EL (cell line): ENCODE results near the gene TGFBR3.

ENCODE experiments used
- DNase-seq: peaks from one replicate; pipeline ENCODE4 v3.0.0-alpha.2; 2016

TGFBR3 gene

GRCh38 chr1:91819038-91819788, 66.7 kb downstream of the TGFBR3 start:
- DNase-seq: no peak

GRCh38 chr1:91818713-91818975, 67.3 kb downstream of the TGFBR3 start:
- DNase-seq: no peak

GRCh38 chr1:91817211-91817905, 68.6 kb downstream of the TGFBR3 start:
- DNase-seq: no peak

GRCh38 chr1:91816031-91816430, 69.9 kb downstream of the TGFBR3 start:
- no peak for DNase-seq

GRCh38 chr1:91814448-91814847, 71.5 kb downstream of the TGFBR3 start:
- no peak for DNase-seq

GRCh38 chr1:91813813-91814212, 72.1 kb downstream of the TGFBR3 start:
- no peak for DNase-seq

DNA sequence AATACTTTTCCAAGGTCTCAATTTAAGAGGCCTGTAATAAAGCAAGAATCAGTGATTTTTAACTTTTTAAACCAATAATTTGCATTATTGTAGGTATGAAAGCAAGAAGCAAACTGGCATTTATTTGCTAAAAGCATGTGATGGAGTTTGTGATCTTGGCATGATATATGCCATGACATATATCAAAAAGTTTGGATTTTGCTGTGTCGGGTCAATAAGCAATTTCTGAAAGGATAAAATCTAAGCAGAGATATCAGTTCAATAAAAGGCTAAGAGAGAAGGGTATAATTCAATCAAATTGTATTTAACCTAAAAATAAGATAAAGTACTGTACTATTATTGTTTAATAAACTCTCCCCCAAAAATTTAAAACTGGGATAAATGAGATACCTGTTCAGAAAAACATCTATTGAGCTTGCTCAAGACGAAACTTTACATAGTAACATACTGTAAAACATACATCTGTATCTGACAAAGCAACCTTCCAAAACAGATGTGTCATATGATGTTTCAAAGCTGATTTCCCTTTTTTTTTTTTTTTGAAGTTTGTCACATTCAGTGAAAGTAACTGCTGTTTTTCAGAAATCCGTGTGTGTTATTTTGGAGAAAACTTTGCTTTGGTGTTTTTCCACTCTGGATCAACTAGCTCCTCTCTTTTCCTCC, 74.5 kb downstream of the TGFBR3 start:
- DNase-seq: no peak

- peak; percentile 80 for DNase-seq
Observed at GRCh38 chr1:91809317-91809716, 76.6 kb downstream of the TGFBR3 start.

DNA sequence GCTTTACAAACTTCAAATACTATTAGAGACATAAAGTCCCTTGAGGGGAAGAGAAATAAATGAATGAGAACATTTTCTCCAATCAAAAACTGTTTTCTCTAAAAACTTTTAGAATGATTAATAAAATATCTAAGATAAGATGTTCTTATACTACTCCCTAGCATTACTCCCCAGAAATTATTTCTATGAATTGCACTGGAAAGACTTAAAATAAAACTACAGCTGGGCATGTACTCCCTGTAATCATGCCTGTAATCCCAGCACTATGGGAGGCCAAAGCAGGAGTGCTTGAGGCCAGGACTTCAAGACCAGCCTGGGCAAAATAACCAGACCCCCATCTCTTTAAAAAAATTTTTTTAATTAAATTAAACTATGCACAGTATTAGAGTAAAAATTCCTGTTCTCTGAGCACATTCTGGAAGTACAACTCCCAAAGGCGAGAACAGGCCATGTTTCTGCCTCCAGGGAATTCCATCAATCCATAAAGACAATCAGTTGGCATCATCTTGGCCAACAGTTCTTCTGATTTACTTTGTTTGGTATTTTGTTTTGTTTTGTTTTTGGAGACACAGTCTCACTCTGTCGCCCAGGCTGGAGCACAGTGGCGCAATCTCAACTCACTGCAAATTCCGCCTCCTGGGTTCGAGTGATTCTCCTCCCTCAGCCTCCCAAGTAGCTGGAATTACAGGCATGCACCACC, 77.9 kb downstream of the TGFBR3 start:
- no peak for DNase-seq

GRCh38 chr1:91806769-91807700, 78.9 kb downstream of the TGFBR3 start:
- DNase-seq: peak; percentile 43

DNA sequence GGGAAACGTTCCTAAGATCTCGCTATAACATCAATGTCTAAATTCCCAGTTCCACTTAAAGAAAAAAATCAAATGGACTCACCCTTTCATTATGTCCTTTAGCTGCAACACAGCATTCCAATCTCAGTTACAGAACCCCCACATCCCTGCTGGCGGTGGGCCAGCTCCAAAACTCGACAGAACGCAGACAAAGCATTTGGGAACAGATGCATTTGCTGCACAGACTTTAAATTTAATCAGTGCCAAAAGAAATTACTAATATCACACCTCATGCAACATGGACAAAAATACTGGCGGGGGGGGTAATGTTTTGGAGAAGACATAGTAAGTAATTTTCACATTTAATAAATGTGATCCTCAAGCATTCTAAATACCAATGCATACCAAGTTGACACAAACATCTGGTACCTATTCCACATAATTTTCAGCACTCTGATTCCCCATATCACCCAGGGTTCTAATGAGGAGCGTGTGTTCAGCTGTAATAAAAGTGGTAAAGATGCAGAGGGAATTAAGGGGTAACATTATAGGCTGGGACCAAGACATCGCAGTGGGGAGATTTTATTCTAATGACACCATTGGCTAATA, 79.7 kb downstream of the TGFBR3 start:
- DNase-seq: no peak

DNA sequence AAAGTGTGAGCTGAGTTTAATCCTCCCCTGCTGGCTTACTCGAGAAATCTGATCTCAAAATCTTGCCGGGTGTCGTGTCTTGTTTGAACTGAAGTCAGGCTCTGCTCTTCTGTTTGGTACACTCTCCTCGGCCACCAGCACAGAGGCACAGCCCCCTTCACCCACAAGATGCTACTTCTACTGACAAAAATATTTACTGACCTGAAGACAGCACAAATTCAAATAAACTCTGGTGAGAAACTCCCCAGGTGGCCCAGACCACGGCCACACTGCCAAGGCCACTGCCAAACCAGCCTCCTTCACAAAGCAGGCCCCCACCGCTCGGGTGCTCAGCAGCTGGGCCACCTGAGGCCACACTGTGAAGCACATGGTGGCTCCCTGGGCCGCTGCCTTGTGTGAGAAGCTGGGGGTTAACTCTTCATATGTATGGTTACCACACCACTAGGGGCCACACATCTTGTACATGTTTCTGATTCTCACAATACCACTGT, 80.6 kb downstream of the TGFBR3 start:
- no peak for DNase-seq

- no peak for DNase-seq
Observed at GRCh38 chr1:91804546-91805023, 81.4 kb downstream of the TGFBR3 start.

- DNase-seq: no peak
Observed at GRCh38 chr1:91803847-91804545, 82.0 kb downstream of the TGFBR3 start.

DNA sequence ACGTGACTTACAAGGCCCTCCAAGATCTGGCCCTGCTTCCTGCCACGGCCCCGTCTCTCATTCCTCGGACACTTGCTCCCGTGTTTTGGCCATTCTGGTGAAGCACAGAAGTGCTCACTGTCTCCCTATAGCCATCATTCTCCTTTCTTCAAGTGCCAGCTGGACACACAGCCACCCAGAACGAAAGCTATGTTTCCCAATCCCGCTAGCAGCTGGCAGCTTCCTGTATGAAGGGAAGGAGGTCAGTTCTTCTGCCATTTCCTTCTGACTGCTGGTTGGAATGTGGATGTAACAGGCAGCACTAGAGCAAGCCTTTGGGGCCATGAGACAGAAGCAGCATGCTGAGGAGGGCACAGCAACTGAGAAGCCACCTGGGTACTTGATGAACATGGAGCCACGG, 82.8 kb downstream of the TGFBR3 start:
- DNase-seq: no peak

DNA sequence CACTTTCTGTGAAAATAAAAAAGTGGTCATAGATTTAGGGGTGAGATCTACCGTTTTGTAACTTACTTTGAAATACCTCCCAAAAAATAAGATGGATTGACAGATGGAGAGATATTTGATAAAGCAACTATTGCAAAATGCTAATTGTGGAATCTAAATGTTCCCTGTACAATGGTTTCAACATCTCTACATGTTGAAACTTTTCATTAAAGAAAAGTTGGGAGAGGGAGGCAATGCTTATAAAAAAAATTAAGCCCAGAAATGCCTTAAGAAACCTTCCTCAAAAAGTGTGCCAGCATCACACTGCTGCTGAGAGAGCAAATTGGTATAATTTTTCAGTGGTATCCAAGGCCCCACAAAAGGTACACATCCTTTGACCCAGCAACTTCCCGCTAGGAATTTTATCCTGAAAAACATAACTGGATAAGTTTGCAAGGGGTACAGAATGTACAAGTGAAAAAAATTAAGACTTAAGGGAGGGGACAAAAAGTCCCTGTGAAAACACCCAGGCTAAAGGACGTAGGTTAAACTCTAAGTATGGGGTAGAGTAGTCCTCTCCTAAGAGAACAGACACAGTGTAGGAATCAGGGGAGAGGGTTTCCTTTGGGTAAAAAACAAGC, 84.3 kb downstream of the TGFBR3 start:
- DNase-seq: no peak

DNA sequence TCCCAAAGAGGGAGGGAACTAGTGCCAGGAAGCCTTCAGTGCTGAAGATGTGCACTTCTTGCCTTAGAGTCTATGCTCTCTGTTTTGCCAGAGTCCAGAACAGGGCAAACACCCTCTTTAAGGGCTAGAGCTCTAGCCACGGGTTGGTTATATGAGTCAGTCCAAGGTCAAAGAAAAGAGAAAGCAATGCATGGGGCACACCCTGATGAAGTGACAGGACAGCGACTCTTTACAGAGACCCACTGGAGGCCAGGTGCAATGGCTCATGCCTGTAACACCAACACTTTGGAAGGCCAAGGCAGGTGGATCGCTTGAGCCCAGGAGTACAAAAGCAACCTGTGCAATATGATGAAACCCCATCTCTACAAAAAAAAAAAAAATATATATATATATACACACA, 86.1 kb downstream of the TGFBR3 start:
- no peak for DNase-seq

- DNase-seq: no peak
Observed at GRCh38 chr1:91799159-91799558, 86.8 kb downstream of the TGFBR3 start.

GRCh38 chr1:91798740-91799139, 87.2 kb downstream of the TGFBR3 start:
- no peak for DNase-seq

- no peak for DNase-seq
Observed at GRCh38 chr1:91798241-91798648, 87.7 kb downstream of the TGFBR3 start.

DNA sequence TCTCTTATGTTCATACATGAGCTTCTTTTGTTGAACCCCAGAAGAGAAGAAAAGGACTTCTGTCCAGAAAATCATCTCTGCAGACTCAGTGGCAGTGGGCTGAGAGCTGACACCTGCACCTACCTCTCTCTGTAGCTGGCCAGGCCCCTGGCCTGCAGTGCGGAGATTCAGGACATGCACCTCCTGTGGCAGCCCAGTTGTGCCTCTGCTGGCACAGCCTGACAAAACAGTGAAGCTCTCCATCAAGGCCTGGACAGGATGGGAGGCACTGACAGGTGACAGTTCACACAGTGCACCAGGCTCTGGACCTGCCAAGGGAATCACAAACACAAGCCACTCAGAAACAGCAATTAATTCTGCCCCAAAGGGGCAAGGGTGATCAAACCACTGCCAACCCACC, 88.8 kb downstream of the TGFBR3 start:
- DNase-seq: no peak
